Measurements from ENCODE around the gene C2orf92.

The C2orf92 gene

DNA sequence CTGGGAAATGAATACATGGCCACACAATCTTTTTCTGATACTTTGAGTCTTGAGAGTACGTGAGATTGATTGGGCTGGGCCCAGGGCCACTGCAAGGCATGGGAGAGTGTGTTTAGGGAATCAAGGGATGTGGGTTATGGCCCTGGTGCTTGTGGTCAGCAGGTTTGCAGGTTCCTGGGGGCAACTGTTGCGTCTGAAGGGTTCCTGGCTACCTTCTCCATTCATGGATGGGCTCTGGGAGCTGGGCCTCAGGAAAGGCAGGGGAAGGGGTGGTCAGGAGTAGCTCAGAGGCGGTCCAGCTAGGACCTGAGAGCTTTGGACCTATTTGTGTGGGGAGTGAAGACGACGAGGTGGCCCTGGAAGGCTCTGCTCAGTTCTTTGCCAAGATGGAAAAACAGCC is 35.5 kb downstream of the C2orf92 start:
- TF ChIP-seq, protein P1, sequence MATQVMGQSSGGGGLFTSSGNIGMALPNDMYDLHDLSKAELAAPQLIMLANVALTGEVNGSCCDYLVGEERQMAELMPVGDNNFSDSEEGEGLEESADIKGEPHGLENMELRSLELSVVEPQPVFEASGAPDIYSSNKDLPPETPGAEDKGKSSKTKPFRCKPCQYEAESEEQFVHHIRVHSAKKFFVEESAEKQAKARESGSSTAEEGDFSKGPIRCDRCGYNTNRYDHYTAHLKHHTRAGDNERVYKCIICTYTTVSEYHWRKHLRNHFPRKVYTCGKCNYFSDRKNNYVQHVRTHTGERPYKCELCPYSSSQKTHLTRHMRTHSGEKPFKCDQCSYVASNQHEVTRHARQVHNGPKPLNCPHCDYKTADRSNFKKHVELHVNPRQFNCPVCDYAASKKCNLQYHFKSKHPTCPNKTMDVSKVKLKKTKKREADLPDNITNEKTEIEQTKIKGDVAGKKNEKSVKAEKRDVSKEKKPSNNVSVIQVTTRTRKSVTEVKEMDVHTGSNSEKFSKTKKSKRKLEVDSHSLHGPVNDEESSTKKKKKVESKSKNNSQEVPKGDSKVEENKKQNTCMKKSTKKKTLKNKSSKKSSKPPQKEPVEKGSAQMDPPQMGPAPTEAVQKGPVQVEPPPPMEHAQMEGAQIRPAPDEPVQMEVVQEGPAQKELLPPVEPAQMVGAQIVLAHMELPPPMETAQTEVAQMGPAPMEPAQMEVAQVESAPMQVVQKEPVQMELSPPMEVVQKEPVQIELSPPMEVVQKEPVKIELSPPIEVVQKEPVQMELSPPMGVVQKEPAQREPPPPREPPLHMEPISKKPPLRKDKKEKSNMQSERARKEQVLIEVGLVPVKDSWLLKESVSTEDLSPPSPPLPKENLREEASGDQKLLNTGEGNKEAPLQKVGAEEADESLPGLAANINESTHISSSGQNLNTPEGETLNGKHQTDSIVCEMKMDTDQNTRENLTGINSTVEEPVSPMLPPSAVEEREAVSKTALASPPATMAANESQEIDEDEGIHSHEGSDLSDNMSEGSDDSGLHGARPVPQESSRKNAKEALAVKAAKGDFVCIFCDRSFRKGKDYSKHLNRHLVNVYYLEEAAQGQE (IDR thresholded peaks at IDR 0.05; ENCODE audit: insufficient read depth in 1 of 2, low read depth in 2 of 2, low read length in 2 of 2), result no peak
- TF ChIP-seq POLR2AphosphoS5 (IDR thresholded peaks at IDR 0.05; ENCODE audit: low read depth, low read length), result no peak
- TF ChIP-seq FOXP2 (optimal IDR thresholded peaks at IDR 0.05; ENCODE audit: borderline replicate concordance, extremely low read depth, extremely low read length, insufficient read depth), result no peak
- no peak for TF ChIP-seq SIN3A (IDR thresholded peaks at IDR 0.05; ENCODE audit: borderline replicate concordance, insufficient read depth, low read length)
- TF ChIP-seq TAF1 (IDR thresholded peaks at IDR 0.05; ENCODE audit: borderline replicate concordance, insufficient read depth, low read length), result no peak

DNA sequence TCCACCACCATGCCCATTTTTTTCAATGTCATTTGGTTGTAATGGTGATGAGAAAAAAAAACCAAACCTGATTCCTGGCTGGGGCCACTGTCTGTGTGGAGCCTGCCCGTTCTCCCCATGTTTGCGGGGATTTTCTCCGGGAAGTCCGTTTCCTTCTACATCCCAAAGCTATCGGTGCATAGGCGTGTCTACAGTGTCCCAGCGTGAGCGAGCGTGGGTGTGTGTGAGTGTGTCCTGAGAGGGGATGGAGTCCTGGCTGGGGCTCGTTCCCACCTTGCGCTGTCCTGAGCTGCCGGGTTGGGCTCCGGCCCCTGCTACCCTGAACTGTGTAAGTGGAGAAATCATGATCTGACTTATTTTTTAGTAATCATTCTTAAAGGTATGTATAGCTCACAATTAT is 36.6 kb downstream of the C2orf92 start:
- TF ChIP-seq TAF1 (IDR thresholded peaks at IDR 0.05; ENCODE audit: borderline replicate concordance, insufficient read depth, low read length) (no peak), SIN3A (IDR thresholded peaks at IDR 0.05; ENCODE audit: borderline replicate concordance, insufficient read depth, low read length) (no peak), POLR2AphosphoS5 (IDR thresholded peaks at IDR 0.05; ENCODE audit: low read depth, low read length) (no peak), FOXP2 (optimal IDR thresholded peaks at IDR 0.05; ENCODE audit: borderline replicate concordance, extremely low read depth, extremely low read length, insufficient read depth) (no peak)
- TF ChIP-seq, protein P1 (IDR thresholded peaks at IDR 0.05; ENCODE audit: insufficient read depth in 1 of 2, low read depth in 2 of 2, low read length in 2 of 2), result no peak

DNA sequence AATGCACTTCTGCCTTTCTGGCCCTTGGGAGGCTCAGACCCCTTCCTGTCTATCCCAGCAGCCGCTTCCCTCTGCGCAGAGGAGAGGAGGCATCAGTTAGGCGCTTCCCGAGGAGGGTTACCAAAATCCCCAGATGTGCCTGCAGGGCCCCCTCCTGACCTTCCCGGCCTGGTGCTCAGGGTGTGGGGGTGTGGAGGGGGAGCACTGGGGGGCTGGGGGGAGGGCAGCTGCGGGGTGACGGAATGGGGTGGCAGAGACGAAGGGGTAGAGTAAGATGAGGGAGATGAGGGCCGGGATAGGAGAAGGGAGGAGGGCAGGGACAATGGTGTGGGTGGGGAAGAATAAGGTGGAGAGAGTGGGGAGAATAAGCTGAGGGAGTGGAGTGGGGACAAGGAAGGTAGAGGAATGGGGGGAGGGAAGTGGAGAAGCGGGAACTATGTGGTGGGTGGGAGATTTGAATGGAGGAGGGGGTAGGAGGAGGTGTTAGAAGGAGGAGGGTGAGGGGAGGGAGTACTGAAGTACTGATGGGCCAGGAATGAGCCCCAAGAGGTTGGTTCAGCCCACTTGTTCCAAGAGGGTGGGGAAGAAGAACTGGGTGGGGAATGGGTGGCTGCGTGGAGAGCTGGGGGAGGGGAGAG is 37.3 kb downstream of the C2orf92 start:
- TF ChIP-seq, protein P1 (IDR thresholded peaks at IDR 0.05; ENCODE audit: insufficient read depth in 1 of 2, low read depth in 2 of 2, low read length in 2 of 2), result no peak
- TF ChIP-seq POLR2AphosphoS5 (IDR thresholded peaks at IDR 0.05; ENCODE audit: low read depth, low read length), result no peak

DNA sequence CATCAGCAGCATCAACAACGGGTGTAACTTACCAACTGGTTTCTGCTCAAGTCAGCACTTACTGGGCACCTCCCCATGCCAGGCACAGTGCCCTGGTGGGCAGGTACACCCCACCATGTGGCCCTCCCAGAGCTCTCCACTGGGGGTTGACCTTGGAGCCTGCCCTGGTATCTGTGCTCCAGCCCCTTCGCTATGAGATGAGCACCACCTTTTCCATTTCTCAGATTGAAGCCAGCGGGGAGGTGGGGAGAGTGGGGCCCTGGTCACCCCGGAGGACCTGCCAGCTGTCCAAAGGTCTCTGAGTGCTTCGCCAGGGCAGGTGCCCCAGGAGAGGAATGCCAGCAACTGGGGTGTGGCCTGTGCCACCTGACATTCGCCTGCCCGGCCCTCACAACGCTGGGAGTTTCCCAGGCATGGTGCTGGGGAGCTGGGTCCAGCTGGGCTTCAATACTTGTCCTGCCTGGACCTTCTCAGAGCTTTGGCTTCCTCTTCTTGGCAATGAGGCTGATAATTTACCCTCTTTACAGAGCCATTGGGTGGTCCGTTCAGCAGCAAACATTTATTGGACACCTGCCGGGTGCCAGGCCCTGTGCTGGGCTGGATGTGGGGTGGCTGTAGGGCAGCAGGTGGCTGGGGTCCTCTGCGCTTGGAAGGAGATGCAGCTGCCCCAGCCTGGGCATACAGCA is 38.0 kb downstream of the C2orf92 start:
- TF ChIP-seq FOXP2 (optimal IDR thresholded peaks at IDR 0.05; ENCODE audit: borderline replicate concordance, extremely low read depth, extremely low read length, insufficient read depth), result no peak
- TF ChIP-seq, protein P1 (IDR thresholded peaks at IDR 0.05; ENCODE audit: insufficient read depth in 1 of 2, low read depth in 2 of 2, low read length in 2 of 2), result no peak
- no peak for TF ChIP-seq SIN3A (IDR thresholded peaks at IDR 0.05; ENCODE audit: borderline replicate concordance, insufficient read depth, low read length)
- TF ChIP-seq TAF1 (IDR thresholded peaks at IDR 0.05; ENCODE audit: borderline replicate concordance, insufficient read depth, low read length), result no peak
- no peak for TF ChIP-seq POLR2AphosphoS5 (IDR thresholded peaks at IDR 0.05; ENCODE audit: low read depth, low read length)

Data from PFSK-1 (cell line).